Trophoblast cell (in vitro differentiated cells and primary cell): Measurements from ENCODE around the gene DTD1.

Experiments
- DNase-seq, 2 donors: peaks; one replicate each; pipeline ENCODE4 v3.0.0-alpha.2; 2016
- H2AFZ ChIP-seq: 2 replicates; pipeline ENCODE4 v1.6.1; 2013; ENCODE audit warnings: low read length, moderate library complexity, mild to moderate bottlenecking; ENCODE audit not compliant: insufficient read depth, poor library complexity
- H2AK5ac ChIP-seq: 2 replicates; pipeline ENCODE4 v1.6.1; 2013; ENCODE audit warnings: mild to moderate bottlenecking, low read length
- H2BK120ac ChIP-seq: 2 replicates; pipeline ENCODE4 v1.6.1; 2013; ENCODE audit warnings: low read length, mild to moderate bottlenecking, moderate library complexity; ENCODE audit not compliant: insufficient read depth, poor library complexity
- H2BK12ac ChIP-seq: 2 replicates; pipeline ENCODE4 v1.6.1; 2013; ENCODE audit warnings: mild to moderate bottlenecking, low read length, moderate library complexity
- H2BK5ac ChIP-seq: 2 replicates; pipeline ENCODE4 v1.6.1; 2013; ENCODE audit warnings: low read length, low read depth, moderate library complexity, mild to moderate bottlenecking; ENCODE audit not compliant: poor library complexity
- H3K14ac ChIP-seq: 2 replicates; pipeline ENCODE4 v1.6.1; 2013; ENCODE audit warnings: mild to moderate bottlenecking, low read length
- H3K18ac ChIP-seq: 2 replicates; pipeline ENCODE4 v1.6.1; 2013; ENCODE audit warnings: mild to moderate bottlenecking, low read length
- H3K23ac ChIP-seq: 2 replicates; pipeline ENCODE4 v1.6.1; 2013; ENCODE audit warnings: low read length
- H3K27ac ChIP-seq: 2 replicates; pipeline ENCODE4 v1.5.1; 2013; ENCODE audit warnings: low read depth, mild to moderate bottlenecking, inconsistent platforms, low read length, moderate library complexity
- H3K27me3 ChIP-seq: 2 replicates; pipeline ENCODE4 v1.6.1; 2013; ENCODE audit warnings: inconsistent platforms, mild to moderate bottlenecking, low read length, moderate library complexity; ENCODE audit not compliant: insufficient read depth
- H3K36me3 ChIP-seq, 2 experiments: 1 replicate in 1 of 2; 2 replicates in 1 of 2; pipeline ENCODE4 v1.6.1; 2013; ENCODE audit warnings: low read length in 2 of 2, mild to moderate bottlenecking in 2 of 2, moderate library complexity in 1 of 2; ENCODE audit not compliant: insufficient read depth in 2 of 2, control insufficient read depth in 1 of 2
- H3K4ac ChIP-seq: 2 replicates; pipeline ENCODE4 v1.6.1; 2013; ENCODE audit warnings: low read depth, mild to moderate bottlenecking, low read length, moderate library complexity
- H3K4me1 ChIP-seq, 2 experiments: 1 replicate in 1 of 2; 2 replicates in 1 of 2; pipeline ENCODE4 v1.6.1; 2013; ENCODE audit warnings: low read length in 2 of 2, mild to moderate bottlenecking in 2 of 2, moderate library complexity in 1 of 2; ENCODE audit not compliant: insufficient read depth in 2 of 2, control insufficient read depth in 1 of 2
- H3K4me2 ChIP-seq: 2 replicates; pipeline ENCODE4 v1.6.1; 2013; ENCODE audit warnings: inconsistent platforms, mild to moderate bottlenecking, low read length, moderate library complexity
- H3K4me3 ChIP-seq: 2 replicates; pipeline ENCODE4 v1.5.1; 2013; ENCODE audit warnings: mild to moderate bottlenecking, low read depth, low read length, inconsistent platforms
- H3K79me1 ChIP-seq: one replicate; pipeline ENCODE4 v1.6.1; 2013; ENCODE audit warnings: low read length
- H3K79me2 ChIP-seq: 2 replicates; pipeline ENCODE4 v1.6.1; 2013; ENCODE audit warnings: low read length, mild to moderate bottlenecking; ENCODE audit not compliant: control insufficient read depth, insufficient read depth, poor library complexity
- H3K9ac ChIP-seq: 2 replicates; pipeline ENCODE4 v1.6.1; 2013; ENCODE audit warnings: mild to moderate bottlenecking, low read length
- H3K9me3 ChIP-seq: 2 replicates; pipeline ENCODE4 v1.6.1; 2013; ENCODE audit warnings: low read depth, mild to moderate bottlenecking, control low read depth, inconsistent platforms, low read length; ENCODE audit not compliant: insufficient read depth
- H4K12ac ChIP-seq: 2 replicates; pipeline ENCODE4 v1.6.1; 2013; ENCODE audit warnings: low read depth, mild to moderate bottlenecking, low read length, moderate library complexity
- H4K8ac ChIP-seq: 2 replicates; pipeline ENCODE4 v1.6.1; 2013; ENCODE audit warnings: low read depth, mild to moderate bottlenecking, low read length, moderate library complexity
- H4K91ac ChIP-seq: one replicate; pipeline ENCODE4 v1.6.1; 2013; ENCODE audit warnings: low read depth, mild to moderate bottlenecking, low read length, moderate library complexity
- WGBS: extraction: QIAGEN DNeasy Blood & Tissue Kit; methylation state at CpG from one replicate; pipeline ENCODE4 v1.1.7; 2013; ENCODE audit warnings: missing lambda C conversion rate; ENCODE audit not compliant: insufficient read length, insufficient coverage; ENCODE audit errors: extremely low coverage; 5-methylcytosine and 5-hydroxymethylcytosine counted together

Gene DTD1

GRCh38 chr20:18731940-18732339 lies 144.1 kb downstream of the DTD1 start:
- Histone ChIP-seq H3K36me3 (no peaks in the 10 kb centered on the region), H2AFZ (no peak overlapping the region), H3K4me2 (no peak overlapping the region), H2BK5ac (no peak overlapping the region), H2BK12ac (no peak overlapping the region), H3K4me1 (peaks cover 1 to 3% of the 10 kb centered on the region in 2 experiments), H3K14ac (no peak overlapping the region), H3K9ac (no peak overlapping the region), H3K27me3 (no peaks in the 10 kb centered on the region), H2BK120ac (no peak overlapping the region), H4K91ac (no peak overlapping the region), H3K79me1 (no peaks in the 10 kb centered on the region), H3K9me3 (no peaks in the 10 kb centered on the region), H3K4me3 (no peak overlapping the region), H3K79me2 (no peaks in the 10 kb centered on the region), H3K18ac (no peak overlapping the region), H4K8ac (no peak overlapping the region), H4K12ac (no peak overlapping the region), H3K4ac (no peak overlapping the region), H2AK5ac (no peak overlapping the region), H3K27ac (no peak overlapping the region), H3K23ac (no peak overlapping the region)
- DNase-seq, result no peak
- no CpG with 5 or more reads among the region's 1 CpG for WGBS

DNA sequence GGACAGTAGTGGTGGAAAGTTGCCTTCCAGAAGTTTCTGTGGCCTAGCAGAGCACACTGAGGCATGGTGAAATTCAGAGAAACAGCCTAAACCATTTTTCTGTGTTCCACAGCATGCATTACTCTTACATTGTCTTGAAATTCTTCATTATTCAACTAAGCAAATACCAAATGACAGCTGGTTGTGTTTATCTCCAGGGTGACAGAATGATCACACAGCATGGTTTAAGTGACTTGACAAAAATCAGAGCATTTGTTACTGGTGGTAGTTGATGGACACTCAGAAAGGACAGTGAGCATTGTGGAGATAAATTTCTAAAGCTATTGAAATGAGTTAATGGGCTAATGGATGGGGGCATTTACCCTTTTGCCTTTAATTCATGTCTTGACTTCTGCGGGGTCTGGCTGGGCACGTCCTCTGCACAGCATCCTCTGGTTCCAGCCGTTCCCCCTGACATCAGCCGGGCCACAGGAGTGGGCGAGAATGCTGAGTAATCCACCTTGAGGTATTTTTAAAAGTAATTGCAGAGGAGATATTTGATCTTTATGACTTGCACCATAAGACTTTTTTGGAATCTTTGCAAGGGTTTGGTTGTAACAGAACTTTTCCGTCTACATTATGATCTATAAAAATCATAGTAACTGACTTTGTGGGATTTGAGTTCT lies 146.8 kb downstream of the DTD1 start:
- H4K8ac ChIP-seq, result no peak overlapping the region
- no peak overlapping the region for H3K9ac ChIP-seq

GRCh38 chr20:18737140-18737539 lies 149.3 kb downstream of the DTD1 start:
- no peaks in the 10 kb centered on the region for H3K27me3 ChIP-seq
- H3K4me1 ChIP-seq, result no peaks in the 10 kb centered on the region
- peaks cover 2% of the 10 kb centered on the region for H3K9me3 ChIP-seq
- H4K12ac ChIP-seq, result no peak overlapping the region
- H3K4me3 ChIP-seq, result no peak overlapping the region
- H3K79me2 ChIP-seq, result no peaks in the 10 kb centered on the region
- no peak overlapping the region for H3K27ac ChIP-seq
- H4K91ac ChIP-seq, result no peak overlapping the region
- no peak overlapping the region for H4K8ac ChIP-seq
- no peak overlapping the region for H3K4ac ChIP-seq
- H2AFZ ChIP-seq, result no peak overlapping the region
- H3K4me2 ChIP-seq, result no peak overlapping the region
- H3K36me3 ChIP-seq, result no peaks in the 10 kb centered on the region
- no peak overlapping the region for H2BK5ac ChIP-seq
- no peak overlapping the region for H3K14ac ChIP-seq
- no CpG with 5 or more reads among the region's 4 CpGs for WGBS
- no peak overlapping the region for H3K18ac ChIP-seq
- H2BK120ac ChIP-seq, result no peak overlapping the region
- H3K9ac ChIP-seq, result peak overlapping the region; percentile 18
- no peak overlapping the region for H2AK5ac ChIP-seq
- H3K23ac ChIP-seq, result no peak overlapping the region
- DNase-seq, result no peak
- no peaks in the 10 kb centered on the region for H3K79me1 ChIP-seq
- H2BK12ac ChIP-seq, result no peak overlapping the region

More for the DNA sequence above, 146.8 kb downstream of the DTD1 start:
- Histone ChIP-seq H3K79me1 (no peaks in the 10 kb centered on the region), H3K27me3 (no peaks in the 10 kb centered on the region), H2AFZ (no peak overlapping the region), H3K23ac (no peak overlapping the region), H3K27ac (no peak overlapping the region), H3K9me3 (peaks cover 2% of the 10 kb centered on the region), H2BK5ac (no peak overlapping the region), H3K36me3 (no peaks in the 10 kb centered on the region), H3K4ac (no peak overlapping the region), H3K4me3 (no peak overlapping the region), H2BK12ac (no peak overlapping the region), H3K18ac (no peak overlapping the region), H3K4me2 (no peak overlapping the region), H3K79me2 (no peaks in the 10 kb centered on the region), H2AK5ac (no peak overlapping the region), H4K12ac (no peak overlapping the region), H2BK120ac (no peak overlapping the region), H3K4me1 (no peaks in the 10 kb centered on the region), H3K14ac (no peak overlapping the region), H4K91ac (no peak overlapping the region)
- WGBS, result no CpG with 5 or more reads among the region's 6 CpGs
- DNase-seq, result peak in 1 of 2 donors; percentile 40

DNA sequence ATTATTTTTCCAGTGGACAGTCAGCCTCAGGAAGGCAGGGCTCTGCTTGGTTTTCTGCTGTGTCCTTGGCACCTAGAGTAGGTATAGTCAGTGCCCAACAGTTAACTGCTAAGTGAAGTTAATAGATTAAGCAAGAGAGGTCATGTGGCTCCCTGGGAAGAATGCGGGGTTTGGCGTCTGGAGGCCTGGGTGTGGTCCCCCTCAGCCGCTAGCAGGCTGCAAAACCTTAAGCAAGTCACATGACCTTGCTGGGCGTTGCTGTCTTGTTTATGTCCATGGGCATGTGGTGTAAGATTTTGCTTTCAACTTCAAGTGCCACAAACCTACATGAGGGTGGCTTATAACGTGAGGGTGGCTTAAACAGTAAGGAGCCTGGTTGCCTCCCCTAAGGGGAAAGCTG lies 150.2 kb downstream of the DTD1 start:
- H2BK12ac ChIP-seq, result no peak overlapping the region
- H3K27me3 ChIP-seq, result no peaks in the 10 kb centered on the region
- H2AFZ ChIP-seq, result no peak overlapping the region
- H2BK5ac ChIP-seq, result no peak overlapping the region
- no peaks in the 10 kb centered on the region for H3K4me1 ChIP-seq
- no CpG with 5 or more reads among the region's 5 CpGs for WGBS
- no peak overlapping the region for H3K4me2 ChIP-seq
- no peak overlapping the region for H3K4ac ChIP-seq
- no peak overlapping the region for H3K18ac ChIP-seq
- no peaks in the 10 kb centered on the region for H3K79me1 ChIP-seq
- H3K79me2 ChIP-seq, result no peaks in the 10 kb centered on the region
- H4K8ac ChIP-seq, result no peak overlapping the region
- H2BK120ac ChIP-seq, result no peak overlapping the region
- H3K9me3 ChIP-seq, result peaks cover 2% of the 10 kb centered on the region
- no peak overlapping the region for H3K27ac ChIP-seq
- H2AK5ac ChIP-seq, result no peak overlapping the region
- H3K14ac ChIP-seq, result no peak overlapping the region
- no peak overlapping the region for H3K9ac ChIP-seq
- H3K23ac ChIP-seq, result no peak overlapping the region
- H3K36me3 ChIP-seq, result no peaks in the 10 kb centered on the region
- H4K12ac ChIP-seq, result no peak overlapping the region
- H3K4me3 ChIP-seq, result no peak overlapping the region
- DNase-seq, result no peak
- no peak overlapping the region for H4K91ac ChIP-seq
